Panc1 (cell line): ENCODE data around the gene ANO4. TPM values are rescaled to one million over a fixed set of nuclear protein-coding genes. Genes with fewer than 3 reads are reported as not detected.

Experiments
- ATAC-seq: fragments of 200-7000 bp; cut with Tn5 transposase; 2 replicates; pipeline ENCODE4 v1.9.1; 2020; ENCODE audit warnings: mild to moderate bottlenecking, moderate library complexity
- BruUV-seq: library from RNA; stranded (reverse); fragments of 400-500 nt; replicated peaks from 2 replicates; lab custom pipeline; 2021; lab: Mats Ljungman, UMichigan
- CTCF ChIA-PET: fragments of 300-600 bp; sonication (Branson Sonifier 250); formaldehyde crosslinking; loops from one replicate; lab custom pipeline; 2022; ENCODE audit warnings: antibody characterized with exemption; lab: Charles Lee
- POLR2A ChIA-PET: fragments of 300-600 bp; sonication (Branson Sonifier 250); formaldehyde crosslinking; loops from one replicate; lab custom pipeline; 2022; ENCODE audit warnings: antibody characterized with exemption; lab: Charles Lee
- DNase-seq: peaks from one replicate; pipeline ENCODE4 v3.0.0-alpha.2; 2010; ENCODE audit warnings: low read depth, low spot score
- H3K27ac ChIP-seq: 2 replicates; pipeline ENCODE4 v1.5.1; 2011; ENCODE audit warnings: mild to moderate bottlenecking, low read length, inconsistent platforms
- H3K27me3 ChIP-seq: fragments of 200-500 bp; sonication (Bioruptor generic); 2 replicates; pipeline ENCODE4 v1.6.0; 2014; ENCODE audit warnings: low read length, inconsistent platforms; ENCODE audit not compliant: control insufficient read depth, insufficient read depth
- H3K36me3 ChIP-seq: fragments of 200-500 bp; sonication (Bioruptor generic); 2 replicates; pipeline ENCODE4 v1.5.1; 2014; ENCODE audit warnings: inconsistent platforms, mild to moderate bottlenecking, low read length, moderate library complexity; ENCODE audit not compliant: control insufficient read depth, insufficient read depth
- H3K4me1 ChIP-seq: 2 replicates; pipeline ENCODE4 v1.5.1; 2011; ENCODE audit warnings: inconsistent platforms, mild to moderate bottlenecking, low read length, moderate library complexity; ENCODE audit not compliant: control insufficient read depth, insufficient read depth
- H3K4me3 ChIP-seq, 2 experiments: 2 replicates each; pipeline ENCODE4 v1.5.1; 2011 to 2012; ENCODE audit warnings: low read depth in 2 of 2, low read length in 2 of 2, mild to moderate bottlenecking in 2 of 2, inconsistent platforms in 1 of 2, moderate library complexity in 1 of 2
- H3K9me3 ChIP-seq: fragments of 200-500 bp; sonication (Bioruptor generic); 2 replicates; pipeline ENCODE4 v1.5.1; 2014; ENCODE audit warnings: low read depth, mild to moderate bottlenecking, inconsistent platforms, low read length, moderate library complexity; ENCODE audit not compliant: control insufficient read depth, insufficient read depth
- POLR2AphosphoS5 ChIP-seq: IDR thresholded peaks from 2 replicates; pipeline ENCODE4 v1.6.1; 2012; ENCODE audit warnings: mild to moderate bottlenecking, low read depth, low read length, moderate library complexity
- SIN3A ChIP-seq: IDR thresholded peaks from 2 replicates; pipeline ENCODE4 v1.6.1; 2012; ENCODE audit warnings: low read depth, mild to moderate bottlenecking, low read length, moderate library complexity, borderline replicate concordance; ENCODE audit not compliant: insufficient read depth
- TCF7L2 ChIP-seq: IDR thresholded peaks from 2 replicates; pipeline ENCODE4 v1.6.1; 2011; ENCODE audit warnings: mild to moderate bottlenecking, low read depth, low read length, inconsistent platforms
- in situ Hi-C: cut with HindIII; loops from 2 replicates; pipeline ENCODE4 v1.10.0; 2016; ENCODE audit warnings: low sequenced_read_pairs, low pct_unique_long_range_greater_than_20kb
- intact Hi-C: fragments of 100-400 bp; cut with micrococcal nuclease; formaldehyde crosslinking; loops from one replicate; pipeline ENCODE4 v1.10.0; 2022; ENCODE audit not compliant: unreplicated experiment
- total RNA-seq: library from RNA; stranded (reverse); gene quantifications from one replicate; pipeline ENCODE4 v1.2.1, GENCODE V29; 2021; ENCODE audit not compliant: unreplicated experiment
- TF ChIP-seq, protein P1 (sequence below), 2 experiments: IDR thresholded peaks; 2 replicates each; pipeline ENCODE4 v1.6.1; 2011 to 2012; ENCODE audit warnings: low read depth in 2 of 2, control low read depth in 1 of 2, low read length in 1 of 2, mild to moderate bottlenecking in 1 of 2, moderate library complexity in 1 of 2; ENCODE audit not compliant: insufficient read depth in 1 of 2
- TF ChIP-seq, protein P2 (sequence below): fragments of 450-650 bp; IDR thresholded peaks from 2 replicates; pipeline ENCODE4 v1.5.1; 2017; ENCODE audit warnings: mild to moderate bottlenecking

The ANO4 gene
- total RNA-seq, 1 experiment from 2014 or later: not detected

DNA sequence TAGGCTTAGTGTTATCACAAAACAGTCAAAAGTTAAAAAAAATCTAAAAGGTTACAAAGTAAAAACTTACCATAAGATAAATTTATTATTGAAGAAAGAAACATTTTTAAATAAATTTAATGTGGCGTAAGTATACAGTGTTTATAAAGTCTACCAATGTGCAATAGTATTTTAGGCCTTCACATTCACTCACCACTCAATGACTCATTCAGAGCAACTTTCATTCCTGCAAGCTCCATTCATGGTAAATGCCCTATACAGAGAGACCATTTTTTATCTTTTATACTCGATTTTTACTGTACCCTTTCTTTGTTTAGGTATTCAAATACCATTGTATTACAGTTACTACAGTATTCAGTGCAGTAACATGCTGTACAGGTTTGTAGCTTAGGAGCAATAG is 124.5 kb downstream of the ANO4 start:
- H3K9me3 ChIP-seq: no peaks in the 10 kb centered on the region
- ChIA-PET CTCF (no interaction called here), POLR2A (no interaction called here)
- no peak for DNase-seq
- intact Hi-C loops (no loop called here), in situ Hi-C loops (no loop called here)
- no peak for ATAC-seq
- no peaks in the 10 kb centered on the region for H3K4me1 ChIP-seq
- H3K36me3 ChIP-seq: no peaks in the 10 kb centered on the region
- TF ChIP-seq TCF7L2: no peak
- TF ChIP-seq POLR2AphosphoS5: no peak
- no peak for TF ChIP-seq SIN3A
- TF ChIP-seq, protein P1, sequence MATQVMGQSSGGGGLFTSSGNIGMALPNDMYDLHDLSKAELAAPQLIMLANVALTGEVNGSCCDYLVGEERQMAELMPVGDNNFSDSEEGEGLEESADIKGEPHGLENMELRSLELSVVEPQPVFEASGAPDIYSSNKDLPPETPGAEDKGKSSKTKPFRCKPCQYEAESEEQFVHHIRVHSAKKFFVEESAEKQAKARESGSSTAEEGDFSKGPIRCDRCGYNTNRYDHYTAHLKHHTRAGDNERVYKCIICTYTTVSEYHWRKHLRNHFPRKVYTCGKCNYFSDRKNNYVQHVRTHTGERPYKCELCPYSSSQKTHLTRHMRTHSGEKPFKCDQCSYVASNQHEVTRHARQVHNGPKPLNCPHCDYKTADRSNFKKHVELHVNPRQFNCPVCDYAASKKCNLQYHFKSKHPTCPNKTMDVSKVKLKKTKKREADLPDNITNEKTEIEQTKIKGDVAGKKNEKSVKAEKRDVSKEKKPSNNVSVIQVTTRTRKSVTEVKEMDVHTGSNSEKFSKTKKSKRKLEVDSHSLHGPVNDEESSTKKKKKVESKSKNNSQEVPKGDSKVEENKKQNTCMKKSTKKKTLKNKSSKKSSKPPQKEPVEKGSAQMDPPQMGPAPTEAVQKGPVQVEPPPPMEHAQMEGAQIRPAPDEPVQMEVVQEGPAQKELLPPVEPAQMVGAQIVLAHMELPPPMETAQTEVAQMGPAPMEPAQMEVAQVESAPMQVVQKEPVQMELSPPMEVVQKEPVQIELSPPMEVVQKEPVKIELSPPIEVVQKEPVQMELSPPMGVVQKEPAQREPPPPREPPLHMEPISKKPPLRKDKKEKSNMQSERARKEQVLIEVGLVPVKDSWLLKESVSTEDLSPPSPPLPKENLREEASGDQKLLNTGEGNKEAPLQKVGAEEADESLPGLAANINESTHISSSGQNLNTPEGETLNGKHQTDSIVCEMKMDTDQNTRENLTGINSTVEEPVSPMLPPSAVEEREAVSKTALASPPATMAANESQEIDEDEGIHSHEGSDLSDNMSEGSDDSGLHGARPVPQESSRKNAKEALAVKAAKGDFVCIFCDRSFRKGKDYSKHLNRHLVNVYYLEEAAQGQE (IDR thresholded peaks at IDR 0.05; ENCODE audit: insufficient read depth in 1 of 2, low read depth in 2 of 2, low read length in 1 of 2): no peak
- TF ChIP-seq, protein P2, sequence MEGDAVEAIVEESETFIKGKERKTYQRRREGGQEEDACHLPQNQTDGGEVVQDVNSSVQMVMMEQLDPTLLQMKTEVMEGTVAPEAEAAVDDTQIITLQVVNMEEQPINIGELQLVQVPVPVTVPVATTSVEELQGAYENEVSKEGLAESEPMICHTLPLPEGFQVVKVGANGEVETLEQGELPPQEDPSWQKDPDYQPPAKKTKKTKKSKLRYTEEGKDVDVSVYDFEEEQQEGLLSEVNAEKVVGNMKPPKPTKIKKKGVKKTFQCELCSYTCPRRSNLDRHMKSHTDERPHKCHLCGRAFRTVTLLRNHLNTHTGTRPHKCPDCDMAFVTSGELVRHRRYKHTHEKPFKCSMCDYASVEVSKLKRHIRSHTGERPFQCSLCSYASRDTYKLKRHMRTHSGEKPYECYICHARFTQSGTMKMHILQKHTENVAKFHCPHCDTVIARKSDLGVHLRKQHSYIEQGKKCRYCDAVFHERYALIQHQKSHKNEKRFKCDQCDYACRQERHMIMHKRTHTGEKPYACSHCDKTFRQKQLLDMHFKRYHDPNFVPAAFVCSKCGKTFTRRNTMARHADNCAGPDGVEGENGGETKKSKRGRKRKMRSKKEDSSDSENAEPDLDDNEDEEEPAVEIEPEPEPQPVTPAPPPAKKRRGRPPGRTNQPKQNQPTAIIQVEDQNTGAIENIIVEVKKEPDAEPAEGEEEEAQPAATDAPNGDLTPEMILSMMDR: no peak
- no TSS peak for BruUV-seq
- no peaks in the 10 kb centered on the region for H3K27me3 ChIP-seq
- no peak overlapping the region for H3K4me3 ChIP-seq
- no peak overlapping the region for H3K27ac ChIP-seq

DNA sequence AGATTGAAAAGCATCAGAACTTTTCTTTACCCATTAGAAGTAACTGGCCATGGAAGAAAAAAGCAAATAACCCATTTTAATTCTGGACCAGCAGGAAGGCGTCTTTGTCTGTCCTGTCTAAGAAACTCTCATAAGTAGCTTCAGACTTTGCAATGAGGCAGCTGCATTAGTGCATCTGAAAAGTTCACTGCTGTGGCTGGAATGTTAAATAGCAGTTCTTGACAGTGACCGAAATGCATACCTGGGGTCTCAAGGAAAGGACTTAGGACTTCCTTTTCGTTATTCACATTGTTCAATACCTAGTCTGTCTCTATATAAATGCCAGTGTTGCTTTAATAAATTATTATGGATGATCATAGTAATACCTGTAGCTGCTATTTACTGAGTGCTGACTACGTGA is 125.9 kb downstream of the ANO4 start:
- Histone ChIP-seq H3K4me1 (no peaks in the 10 kb centered on the region), H3K27ac (no peak overlapping the region), H3K4me3 (no peak overlapping the region), H3K9me3 (no peaks in the 10 kb centered on the region), H3K36me3 (no peaks in the 10 kb centered on the region), H3K27me3 (no peaks in the 10 kb centered on the region)
- TF ChIP-seq POLR2AphosphoS5 (no peak), TCF7L2 (no peak)
- in situ Hi-C loops: no loop called here
- POLR2A ChIA-PET: no interaction called here
- CTCF ChIA-PET: no interaction called here
- BruUV-seq: no TSS peak
- intact Hi-C loops: no loop called here
- ATAC-seq (no peak), DNase-seq (no peak)

DNA sequence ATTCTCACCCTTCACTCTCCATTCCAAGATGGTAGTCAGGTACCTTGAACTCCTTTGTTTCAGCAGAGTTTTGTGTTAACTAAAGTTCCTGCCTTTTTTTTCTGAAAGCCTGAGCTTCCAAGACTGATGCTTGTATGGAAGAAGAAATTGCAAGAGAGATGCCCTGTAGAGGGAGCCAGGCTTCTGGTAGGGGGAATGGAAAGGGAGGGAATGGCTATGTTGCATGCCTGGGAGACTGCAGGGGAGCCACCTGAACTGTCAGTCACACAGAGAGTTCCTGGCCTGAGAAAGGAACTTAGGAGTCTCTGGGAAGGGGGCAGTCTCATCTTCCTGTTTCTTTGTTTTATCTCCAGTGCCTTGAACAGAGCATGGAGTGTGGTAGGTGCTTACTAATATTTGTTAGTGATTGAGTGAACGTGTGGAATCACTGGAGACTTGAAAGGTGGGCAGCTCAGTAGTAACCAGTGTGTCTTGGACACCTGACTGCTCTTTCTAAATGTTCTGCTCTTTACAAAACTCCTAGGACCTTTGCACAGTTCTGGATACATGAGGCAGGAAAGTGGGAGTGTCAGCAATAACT is 132.2 kb downstream of the ANO4 start:
- H3K27ac ChIP-seq: no peak overlapping the region
- ChIA-PET CTCF (interaction anchor here (0.7 kb wide), 1 partner anchor 130 kb away, joined by 3 read pairs; no protein-coding TSS in a partner anchor), POLR2A (interaction anchor here (0.7 kb wide), 1 partner anchor 126 kb away, joined by 5 read pairs; no protein-coding TSS in a partner anchor)
- no peak for DNase-seq
- ATAC-seq: no peak
- H3K4me3 ChIP-seq: no peak overlapping the region
- H3K27me3 ChIP-seq: no peaks in the 10 kb centered on the region
- intact Hi-C loops: no loop called here
- in situ Hi-C loops: no loop called here
- no peaks in the 10 kb centered on the region for H3K4me1 ChIP-seq
- no peaks in the 10 kb centered on the region for H3K36me3 ChIP-seq
- H3K9me3 ChIP-seq: no peaks in the 10 kb centered on the region
- BruUV-seq: no TSS peak
- TF ChIP-seq, protein P2: peak; percentile 29
- TF ChIP-seq SIN3A (no peak), TCF7L2 (no peak)
